AG08396 (cell line): ENCODE results near the gene TDRD9.
"Not testable (repeated sequence)": the region's sequence is repeated elsewhere in the genome, so short reads cannot be mapped to it uniquely, and the experiment has no call there.

ENCODE experiments used
- DNase-seq: peaks from one replicate; pipeline ENCODE4 v3.0.0; 2012; ENCODE audit warnings: low spot score, mixed read lengths

TDRD9 gene

DNA sequence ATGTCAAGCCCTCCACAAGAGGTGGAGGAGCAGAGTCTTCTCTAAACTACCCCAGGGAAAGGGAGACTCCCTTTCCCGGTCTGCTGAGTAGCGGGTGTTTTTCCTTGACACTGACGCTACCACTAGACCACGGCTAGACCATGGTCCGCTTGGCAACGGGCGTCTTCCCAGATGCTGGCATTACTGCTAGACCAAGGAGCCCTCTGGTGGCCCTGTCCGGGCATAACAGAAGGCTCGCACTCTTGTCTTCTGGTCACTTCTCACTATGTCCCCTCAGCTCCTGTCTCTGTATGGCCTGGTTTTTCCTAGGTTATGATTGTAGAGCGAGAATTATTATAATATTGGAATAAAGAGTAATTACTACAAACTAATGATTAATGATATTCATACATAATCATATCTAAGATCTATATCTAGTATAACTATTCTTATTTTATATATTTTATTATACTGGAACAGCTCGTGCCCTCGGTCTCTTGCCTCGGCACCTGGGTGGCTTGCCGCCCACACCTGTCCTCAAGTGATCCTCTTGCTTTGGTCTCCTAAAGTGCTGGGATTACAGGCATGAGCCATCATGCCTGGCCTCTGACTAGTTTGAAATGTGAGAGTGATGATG is 52.5 kb downstream of the TDRD9 start:
- not testable (repeated sequence) for DNase-seq

DNA sequence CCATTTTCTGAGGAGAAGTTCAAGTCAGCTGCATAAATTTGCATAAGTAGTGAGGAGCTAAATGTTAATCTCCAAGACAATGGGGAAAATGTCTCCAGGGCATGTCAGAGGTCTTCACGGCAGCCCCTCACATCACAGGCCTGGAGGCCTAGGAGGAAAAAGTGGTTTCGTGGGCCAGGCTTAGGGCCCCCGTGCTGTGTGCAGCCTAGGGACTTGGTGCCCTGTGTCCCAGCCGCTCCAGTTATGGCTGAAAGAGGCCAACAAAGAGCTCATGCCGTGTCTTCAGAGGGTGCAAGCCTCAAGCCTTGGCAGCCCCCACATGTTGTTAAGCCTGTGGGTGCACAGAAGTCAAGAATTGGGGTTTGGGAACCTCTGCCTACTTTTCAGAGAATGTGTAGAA is 55.9 kb downstream of the TDRD9 start:
- DNase-seq = no peak

DNA sequence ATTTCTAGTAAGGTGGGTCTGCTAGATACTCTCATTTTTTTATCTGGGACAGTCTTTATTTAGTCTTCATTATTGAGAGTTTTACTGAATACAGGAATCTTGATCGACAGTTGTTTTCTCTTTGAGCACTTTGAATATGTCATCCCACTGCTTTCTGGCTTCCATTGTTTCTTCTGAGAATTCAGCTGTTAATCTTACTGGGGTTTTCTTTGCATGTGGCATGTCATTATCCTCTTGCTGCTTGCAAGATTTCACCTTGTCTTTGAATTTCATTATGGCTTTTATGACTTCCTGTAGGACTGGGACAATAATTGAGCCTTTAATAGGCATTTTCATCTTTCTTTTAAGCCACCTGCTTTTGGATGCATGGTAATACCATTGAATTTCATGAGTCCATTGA is 60.8 kb downstream of the TDRD9 start:
- DNase-seq = no peak

DNA sequence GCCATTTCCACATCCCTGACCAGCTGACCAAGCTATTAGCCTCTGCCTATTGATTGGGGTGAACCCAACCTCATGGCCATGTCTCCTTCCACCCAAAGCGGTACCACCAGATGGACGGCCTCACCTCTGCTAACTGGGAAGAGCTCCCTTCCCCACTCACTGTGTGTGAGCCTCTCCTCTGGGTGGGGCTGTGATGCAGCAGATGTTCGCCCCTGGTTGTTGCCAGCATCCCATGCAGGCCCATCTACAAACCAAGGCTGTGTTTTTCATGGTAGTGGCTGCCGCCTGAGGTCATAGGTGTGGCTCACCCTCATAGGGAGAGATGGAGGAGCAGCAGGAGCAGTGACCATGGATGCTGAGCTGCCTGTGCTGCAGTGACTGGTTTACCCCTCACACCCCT is 61.7 kb downstream of the TDRD9 start:
- no peak for DNase-seq

DNA sequence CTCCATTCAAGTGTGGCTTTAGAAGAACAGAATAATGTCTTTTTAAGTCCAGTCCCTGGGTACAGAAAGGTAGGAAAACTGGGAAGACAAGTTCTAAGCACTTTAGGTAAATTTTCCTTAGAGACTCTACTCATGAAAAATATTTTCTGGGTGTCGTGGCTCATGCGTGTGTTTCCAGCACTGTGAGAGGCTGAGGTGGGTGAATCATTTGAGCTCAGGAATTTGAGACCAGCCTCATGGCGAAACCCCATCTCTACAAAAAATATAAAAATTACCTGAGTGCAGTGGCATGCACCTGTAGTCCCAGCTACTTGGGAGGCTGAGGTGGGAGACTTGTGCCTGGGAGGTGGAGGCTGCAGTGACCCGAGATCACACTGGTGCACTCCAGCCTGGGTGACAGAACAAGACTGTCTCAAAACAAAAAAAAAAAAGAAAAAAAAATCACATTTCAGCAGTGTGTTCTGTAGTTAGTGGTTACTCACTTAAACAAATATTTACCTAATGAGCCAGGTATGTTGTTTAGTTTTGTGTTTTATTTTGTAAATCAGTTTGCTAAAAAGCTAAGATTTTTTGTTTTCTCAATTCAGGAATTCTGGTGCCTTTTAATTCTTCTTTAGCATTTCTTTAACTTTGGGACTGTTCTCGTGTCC is 66.4 kb downstream of the TDRD9 start:
- DNase-seq = no peak

DNA sequence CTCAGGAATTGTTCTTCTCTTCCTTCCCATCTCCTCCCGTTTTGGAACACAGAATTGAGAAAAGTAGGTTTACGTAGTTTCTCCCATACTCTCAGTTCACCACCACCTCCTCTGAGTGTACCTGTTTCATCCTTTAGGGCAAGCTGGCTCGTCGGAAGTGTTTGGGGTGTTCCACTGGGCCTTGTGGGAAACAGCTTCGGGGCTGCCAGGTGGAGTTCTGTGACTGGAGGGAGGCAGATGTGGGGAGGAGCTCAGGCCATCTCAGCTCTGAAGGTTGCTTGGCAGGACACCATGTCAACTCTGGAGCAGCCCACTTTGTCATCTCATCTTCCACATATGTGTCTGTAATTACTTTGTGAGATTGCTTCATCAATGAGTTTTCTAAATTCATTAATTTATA is 67.6 kb downstream of the TDRD9 start:
- no peak for DNase-seq

DNA sequence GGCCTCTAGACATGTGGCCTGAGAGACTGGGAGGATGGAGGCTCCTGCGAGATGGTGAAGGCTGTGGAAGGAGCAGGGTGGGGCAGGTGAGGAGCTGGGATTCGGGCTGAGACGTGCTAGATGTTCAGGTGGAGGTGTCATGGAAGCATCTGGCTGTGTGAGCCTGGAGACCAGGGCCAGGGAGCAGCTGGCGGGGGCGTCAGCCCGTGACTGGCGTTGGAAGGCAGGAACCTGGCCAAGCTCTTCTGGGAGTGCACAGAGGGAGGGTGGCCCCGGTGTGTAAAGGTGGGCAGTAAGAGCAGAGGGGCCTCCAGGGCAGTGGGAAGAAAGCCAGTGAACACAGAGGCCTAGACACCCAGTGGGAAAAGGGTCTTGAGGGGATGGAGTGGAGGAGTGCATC is 69.1 kb downstream of the TDRD9 start:
- no peak for DNase-seq

DNA sequence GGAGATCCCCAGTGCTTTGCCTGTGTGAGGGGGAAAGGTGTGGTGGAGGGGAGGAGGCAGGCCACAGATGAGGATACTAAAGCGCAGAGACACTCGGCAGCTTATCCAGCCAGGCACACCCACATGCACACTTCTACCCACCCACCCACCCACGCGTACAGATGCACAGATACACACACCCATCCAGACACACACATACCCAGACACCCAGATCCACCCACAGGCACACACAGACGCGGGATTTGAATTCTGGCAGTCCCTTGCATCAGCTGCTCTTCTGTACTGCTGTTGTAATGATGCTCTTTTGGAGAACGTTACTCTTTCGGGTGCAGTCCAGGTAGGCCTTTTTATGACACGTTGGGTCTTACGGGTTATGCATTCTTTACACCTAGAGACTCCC is 69.8 kb downstream of the TDRD9 start:
- no peak for DNase-seq

DNA sequence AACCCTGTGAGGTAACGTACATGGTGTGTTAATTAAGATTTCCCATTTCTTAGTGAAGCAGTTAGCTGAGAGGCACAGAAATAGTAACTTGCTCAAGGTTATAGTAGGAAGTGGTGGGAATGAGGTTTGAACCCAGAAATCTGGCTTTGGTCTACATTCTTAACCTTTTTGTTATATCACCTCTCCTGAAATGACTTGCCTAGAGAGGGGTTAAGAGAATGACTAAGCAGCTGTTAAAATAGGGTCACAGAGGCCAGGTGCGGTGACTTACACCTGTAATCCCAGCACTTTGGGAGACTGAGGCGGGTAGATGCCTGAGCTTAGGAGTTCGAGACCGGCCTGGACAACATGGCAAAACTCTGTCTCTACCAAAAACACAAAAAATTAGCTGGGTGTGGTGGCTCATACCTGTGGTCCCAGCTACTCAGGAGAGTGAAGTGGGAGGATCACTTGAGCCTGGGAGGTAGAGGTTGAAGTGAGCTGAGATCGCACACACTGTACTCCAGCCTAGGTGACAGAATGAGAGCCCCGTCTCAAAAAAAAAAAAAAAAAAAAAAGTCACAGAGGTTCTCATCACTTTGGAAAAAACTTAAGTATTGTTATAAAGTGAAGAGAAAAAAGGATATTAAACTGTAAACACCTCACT is 71.7 kb downstream of the TDRD9 start:
- no peak for DNase-seq

DNA sequence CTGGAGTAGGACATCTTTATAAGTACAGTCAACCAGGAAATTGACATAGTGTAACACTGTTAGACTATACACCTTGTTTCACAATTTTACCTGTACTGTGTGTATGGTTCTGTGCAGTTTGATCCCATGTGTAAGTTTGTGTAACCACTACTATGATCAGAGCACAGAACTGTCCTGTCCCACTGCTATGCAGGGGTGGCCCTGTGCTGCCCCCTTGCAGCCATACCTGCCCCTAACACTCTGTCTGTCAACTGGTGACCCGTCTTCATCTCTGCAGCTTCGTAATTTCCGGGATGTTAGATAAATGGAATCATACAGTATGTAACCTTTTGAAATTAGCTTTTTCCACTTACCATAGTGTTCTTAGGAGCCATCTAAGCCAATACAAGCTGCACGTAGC is 72.7 kb downstream of the TDRD9 start:
- no peak for DNase-seq

DNA sequence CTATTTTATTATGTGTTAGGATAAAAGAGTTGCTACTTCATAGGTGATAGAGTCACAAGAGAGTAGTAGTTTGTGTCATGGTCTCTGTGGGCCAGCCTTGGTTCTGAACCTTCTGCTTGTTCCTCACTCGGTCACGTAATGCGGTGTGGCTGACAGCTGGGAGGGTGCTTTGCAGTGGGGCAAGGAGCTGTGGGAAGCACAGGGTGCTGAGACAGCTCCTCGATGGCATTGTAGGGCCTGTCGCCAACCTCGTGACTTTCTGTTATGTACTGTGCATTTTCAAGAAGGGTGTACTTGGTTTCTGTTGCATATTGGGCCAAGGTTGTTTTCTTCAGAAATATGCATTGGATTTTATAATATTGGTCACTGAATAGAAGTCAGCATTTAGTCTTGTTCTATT is 75.4 kb downstream of the TDRD9 start:
- DNase-seq = no peak

DNA sequence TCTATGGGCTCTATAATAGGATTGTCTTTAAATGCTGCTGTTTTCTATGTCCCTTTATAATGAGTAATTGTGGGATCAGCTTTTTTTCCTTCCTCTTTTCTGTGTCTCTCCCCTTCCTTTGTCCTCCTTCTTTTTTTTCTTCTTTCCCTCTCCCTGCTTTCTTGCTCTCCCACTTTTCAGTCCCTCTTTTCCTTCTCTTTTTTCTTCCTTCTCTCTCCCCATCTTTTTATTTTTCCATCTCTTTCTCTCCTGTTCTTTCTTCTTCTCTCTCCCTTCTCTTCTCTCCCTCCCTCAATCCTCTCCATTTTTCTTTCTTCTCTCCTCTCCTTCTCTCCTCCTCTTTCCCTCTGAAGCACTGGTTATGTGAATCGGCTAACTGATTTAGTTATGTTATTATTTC is 76.6 kb downstream of the TDRD9 start:
- DNase-seq = no peak

DNA sequence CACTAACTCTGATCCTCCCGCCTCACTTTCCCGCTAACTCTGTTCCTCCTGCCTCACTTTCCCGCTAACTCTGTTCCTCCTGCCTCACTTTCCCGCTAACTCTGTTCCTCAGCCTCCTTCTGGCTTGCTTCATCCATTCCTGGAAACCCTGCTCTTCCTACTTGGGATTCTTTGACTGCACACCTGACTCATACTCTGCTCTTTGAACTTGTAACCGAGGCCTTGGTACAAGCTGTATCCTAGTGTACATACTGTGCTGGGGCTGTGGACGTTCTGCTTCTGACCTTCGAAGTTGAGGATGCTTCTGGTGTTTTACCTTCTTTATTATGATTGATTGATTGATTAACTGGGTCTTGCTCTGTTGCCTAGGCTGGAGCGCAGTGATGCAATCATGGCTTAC is 77.2 kb downstream of the TDRD9 start:
- no peak for DNase-seq

DNA sequence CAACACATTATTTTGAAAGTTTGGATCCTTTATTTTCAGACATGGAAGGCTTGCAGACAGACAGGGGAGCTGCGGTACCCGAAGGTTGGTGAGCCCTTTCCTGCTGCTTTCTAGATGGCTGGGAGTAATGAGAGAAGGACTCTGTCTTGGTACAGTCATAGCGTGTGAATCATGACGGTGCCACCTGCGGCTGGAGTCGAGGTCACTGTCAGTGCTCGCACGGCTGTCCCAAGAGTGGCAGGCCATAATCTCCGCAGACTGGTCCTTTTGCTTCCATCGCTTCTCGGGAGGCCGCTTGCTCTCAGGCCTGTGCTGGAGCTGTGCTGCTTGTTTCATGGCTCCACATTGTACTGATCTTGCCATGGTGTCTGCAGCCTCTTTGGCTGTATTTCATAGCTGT is 78.9 kb downstream of the TDRD9 start:
- DNase-seq = no peak

DNA sequence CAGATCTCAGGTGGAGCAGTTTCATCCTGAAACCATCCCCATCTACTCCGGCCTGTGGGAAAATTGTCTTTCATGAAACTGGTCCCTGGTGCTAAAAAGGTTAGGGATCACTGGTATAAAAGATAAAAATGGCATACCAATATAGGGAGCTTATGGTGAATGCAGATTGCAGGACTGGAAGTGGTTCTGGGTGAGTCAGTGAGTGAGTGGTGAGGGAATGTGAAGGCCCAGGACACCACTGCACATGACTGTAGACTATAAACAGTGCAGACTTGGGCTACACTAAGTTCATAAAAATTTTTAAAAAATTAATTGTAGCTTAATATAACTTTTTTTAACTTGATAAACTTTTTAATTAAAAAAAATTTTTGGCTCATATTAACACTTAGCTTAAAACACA is 81.0 kb downstream of the TDRD9 start:
- DNase-seq = no peak

DNA sequence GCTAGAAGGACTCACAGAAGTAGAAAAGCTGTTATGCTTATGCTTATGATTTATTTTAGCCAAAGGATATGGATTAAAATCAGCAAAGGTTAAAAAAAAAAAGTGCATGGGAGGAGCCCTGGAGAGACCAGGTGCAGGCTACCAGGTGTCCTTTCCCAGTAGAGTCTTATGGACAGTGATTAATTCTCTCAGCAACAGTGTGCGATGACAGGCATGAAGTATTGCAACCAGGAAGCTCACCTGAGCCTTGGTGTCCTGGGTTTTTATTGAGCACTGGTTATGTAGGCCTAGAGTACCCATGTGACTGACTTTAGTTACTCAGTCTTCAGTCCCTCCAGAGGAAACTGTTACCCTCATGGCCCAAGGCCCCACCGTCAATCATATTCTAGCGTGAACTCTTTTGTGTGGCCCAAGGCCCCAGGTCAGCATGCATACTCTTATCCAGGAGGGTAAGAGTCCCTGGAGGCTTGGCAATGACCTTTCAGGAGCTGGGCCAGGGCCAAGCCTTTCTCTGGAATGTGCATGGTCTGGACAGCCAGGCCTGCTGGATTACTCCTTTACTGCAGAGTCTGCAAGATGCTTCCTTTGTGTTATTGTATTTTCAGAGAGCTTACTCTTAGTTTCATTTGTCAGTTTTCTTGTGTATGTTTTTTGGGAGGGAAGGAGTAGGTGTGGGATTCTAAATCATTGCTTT is 83.7 kb downstream of the TDRD9 start:
- no peak for DNase-seq

DNA sequence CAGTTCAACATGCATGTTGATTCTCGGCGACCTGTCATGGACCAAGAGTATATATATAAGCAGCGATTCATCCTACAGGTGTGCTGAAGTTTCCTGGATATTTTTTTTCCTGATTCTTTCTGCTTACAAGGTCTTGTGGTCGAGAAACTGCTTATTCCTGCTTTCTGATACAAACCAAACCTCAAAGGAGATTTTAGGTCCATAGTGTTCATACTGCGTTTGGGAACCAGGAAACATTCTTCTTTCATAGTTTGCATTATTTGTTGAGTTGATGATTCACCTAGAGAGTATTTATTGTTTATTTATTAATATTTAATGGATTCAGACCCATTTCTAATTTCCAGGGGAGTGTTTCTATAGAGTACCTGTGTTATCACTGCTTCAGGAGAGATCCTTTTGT is 86.5 kb downstream of the TDRD9 start:
- DNase-seq = no peak

DNA sequence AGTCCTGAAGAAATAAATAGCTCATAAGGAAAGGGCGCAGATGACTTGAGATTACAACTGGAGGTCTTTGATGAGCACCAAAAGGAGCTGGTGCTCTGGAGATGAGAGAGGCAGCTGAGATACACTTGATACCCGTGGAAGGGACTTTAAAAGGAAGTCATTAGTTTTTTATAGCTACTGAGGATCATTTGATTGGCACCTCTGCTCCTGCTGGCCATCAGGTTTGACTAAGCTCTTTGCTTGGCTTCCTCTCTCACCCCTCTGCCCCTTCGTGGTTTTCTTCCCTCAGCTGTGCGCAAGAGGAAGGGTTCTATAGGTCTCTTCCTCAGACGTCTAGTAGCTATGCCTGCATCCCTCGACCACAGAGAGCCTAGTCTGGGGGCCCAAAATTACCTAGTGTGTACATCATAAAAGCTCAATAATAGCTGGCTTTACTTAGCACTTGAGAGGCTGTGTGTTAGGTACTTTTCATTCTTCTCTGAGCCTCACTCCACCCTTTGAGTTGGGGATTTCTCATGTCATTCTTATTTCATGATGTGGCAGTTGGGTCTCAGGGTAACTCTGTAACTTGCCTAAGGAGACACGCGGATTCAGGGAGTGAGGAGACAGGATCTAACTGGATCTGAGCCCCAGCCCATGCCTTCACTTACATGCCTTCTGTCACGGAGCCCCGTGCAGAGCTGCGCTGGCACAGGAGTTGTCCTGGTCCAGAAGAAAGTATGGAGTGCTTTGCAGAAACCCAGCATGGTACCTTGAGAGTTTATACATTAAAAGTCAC is 88.8 kb downstream of the TDRD9 start:
- no peak for DNase-seq

DNA sequence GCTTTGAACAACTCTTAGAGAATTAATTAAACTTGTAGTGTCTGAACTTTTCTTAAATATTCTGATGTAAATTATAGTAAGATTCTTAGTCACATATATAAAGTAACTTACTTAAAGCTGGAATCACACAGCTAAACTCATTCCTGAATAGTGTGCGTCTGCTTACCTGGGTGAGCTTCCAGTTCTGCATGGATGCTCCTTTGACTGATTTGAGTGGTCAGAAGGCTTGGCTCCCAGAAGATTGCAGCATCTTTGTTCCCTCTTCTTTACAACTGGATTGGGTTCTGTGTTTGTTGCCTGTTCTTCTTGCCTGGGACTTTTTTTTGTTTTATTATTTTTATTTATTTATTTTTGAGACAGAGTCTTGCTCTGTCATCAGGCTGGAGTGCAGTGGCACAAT is 90.8 kb downstream of the TDRD9 start:
- DNase-seq = no peak

DNA sequence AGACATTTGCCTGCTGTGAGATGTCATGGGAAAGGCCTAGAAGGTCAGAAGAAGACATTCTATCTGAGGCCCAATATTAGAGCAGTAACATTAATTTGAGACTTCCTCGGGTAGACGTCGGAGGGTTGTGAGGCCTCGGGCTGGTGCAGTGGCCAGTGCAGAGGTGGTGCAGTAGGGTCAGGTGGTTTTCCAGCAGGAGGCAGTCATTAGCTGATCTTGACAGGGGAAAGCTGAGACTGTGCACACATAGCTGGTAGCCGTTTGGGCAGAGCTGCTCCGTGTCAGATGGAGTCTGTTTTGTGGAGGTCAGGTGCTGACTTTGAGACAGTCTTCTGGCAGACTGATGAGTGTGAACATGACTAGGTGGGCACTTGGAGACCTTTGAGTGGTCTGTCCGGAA is 91.5 kb downstream of the TDRD9 start:
- DNase-seq = no peak

DNA sequence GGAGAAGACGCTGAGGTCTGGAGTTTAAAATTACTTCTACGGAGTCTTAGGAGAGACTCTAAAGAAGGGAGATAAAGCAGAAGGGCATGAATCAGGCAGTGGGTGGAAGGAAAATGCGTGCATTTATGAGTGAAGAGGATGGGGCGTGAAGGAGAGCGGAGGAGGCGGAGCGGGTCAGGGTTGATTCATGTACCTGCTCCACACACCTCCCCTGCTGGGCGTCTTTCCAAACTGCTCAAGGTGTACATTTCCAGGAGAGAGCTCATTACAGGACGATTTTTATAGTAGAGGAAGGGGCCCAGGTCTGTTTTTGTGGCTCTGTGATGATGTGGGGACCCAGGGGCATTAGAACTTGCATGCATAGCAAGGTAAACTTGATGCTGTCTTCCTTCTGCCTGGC is 92.2 kb downstream of the TDRD9 start:
- DNase-seq = no peak

DNA sequence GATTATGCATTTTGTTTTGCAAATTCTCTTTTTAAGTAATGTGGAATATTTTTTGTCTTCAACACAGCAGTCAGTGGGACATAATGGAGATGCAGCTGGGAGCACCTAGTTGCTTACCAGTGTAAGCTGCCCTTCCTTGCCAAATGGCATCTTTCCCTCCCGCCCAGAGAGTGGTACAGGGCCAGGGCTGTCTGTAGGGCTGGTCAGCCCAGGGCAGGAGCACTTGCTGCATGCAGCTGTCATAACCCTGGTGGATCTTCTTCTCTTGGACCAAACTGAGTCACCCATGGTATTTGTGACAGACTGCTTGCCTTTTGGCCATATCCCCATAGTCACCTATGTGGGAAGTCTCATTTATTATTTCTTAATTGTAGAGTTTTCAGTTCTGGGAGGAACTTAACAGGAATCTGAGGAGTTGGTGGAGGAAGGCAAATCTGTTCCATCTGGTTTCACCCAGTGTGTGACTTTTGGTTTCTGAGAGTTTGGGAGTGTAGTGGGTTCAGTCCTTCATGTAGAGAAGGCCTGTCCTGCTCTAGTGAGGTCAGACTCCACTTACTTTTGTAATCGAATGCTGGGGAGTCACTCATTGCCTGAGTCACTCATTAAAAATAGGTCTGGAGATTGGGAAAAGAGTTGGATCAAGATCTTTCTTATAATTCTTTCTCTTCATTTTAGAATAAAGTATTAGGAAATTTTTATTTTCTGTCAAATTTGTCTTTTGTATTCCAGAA is 95.2 kb downstream of the TDRD9 start:
- no peak for DNase-seq
